Stimulated activated naive CD8-positive, alpha-beta T cell treated with anti-CD3 and anti-CD28 coated beads, Interleukin-15, Interleukin-2, amounts not matched to agents 100 ng/mL and 50 ng/mL, for 24 hours (primary cell): ENCODE data around the gene ITGB2.

Experiments
- H3K27ac Mint-ChIP-seq: one replicate; pipeline ENCODE4 v1.8.0; 2021; ENCODE audit warnings: mild to moderate bottlenecking, mixed read lengths
- H3K27me3 Mint-ChIP-seq: one replicate; pipeline ENCODE4 v1.8.0; 2021; ENCODE audit warnings: mixed read lengths
- H3K36me3 Mint-ChIP-seq: one replicate; pipeline ENCODE4 v1.8.0; 2021; ENCODE audit warnings: low read depth, mixed read lengths
- H3K4me1 Mint-ChIP-seq: one replicate; pipeline ENCODE4 v1.8.0; 2021; ENCODE audit warnings: low read depth, mixed read lengths
- H3K4me3 Mint-ChIP-seq: one replicate; pipeline ENCODE4 v1.8.0; 2021; ENCODE audit warnings: mild to moderate bottlenecking, mixed read lengths
- H3K9me3 Mint-ChIP-seq: one replicate; pipeline ENCODE4 v1.8.0; 2021; ENCODE audit warnings: mixed read lengths

Gene ITGB2

GRCh38 chr21:44938772-44939531 lies 18.3 kb upstream of the ITGB2 start:
- Mint-ChIP-seq H3K4me1 (peaks cover 41% of the 10 kb centered on the region), H3K4me3 (peak overlapping the region; percentile 100), H3K27ac (peak overlapping the region; percentile 82), H3K36me3 (peaks cover 27% of the 10 kb centered on the region), H3K27me3 (no peaks in the 10 kb centered on the region), H3K9me3 (no peaks in the 10 kb centered on the region)

- peaks cover 27% of the 10 kb centered on the region for H3K4me1 Mint-ChIP-seq
- H3K9me3 Mint-ChIP-seq: no peaks in the 10 kb centered on the region
- H3K4me3 Mint-ChIP-seq: no peak overlapping the region
- H3K27me3 Mint-ChIP-seq: no peaks in the 10 kb centered on the region
- H3K27ac Mint-ChIP-seq: no peak overlapping the region
- peaks cover 1% of the 10 kb centered on the region for H3K36me3 Mint-ChIP-seq
Measured at GRCh38 chr21:44935533-44935927, 14.8 kb upstream of the ITGB2 start.

- H3K36me3 Mint-ChIP-seq: no peaks in the 10 kb centered on the region
- H3K4me3 Mint-ChIP-seq: no peak overlapping the region
- peaks cover 31% of the 10 kb centered on the region for H3K4me1 Mint-ChIP-seq
- H3K27me3 Mint-ChIP-seq: no peaks in the 10 kb centered on the region
- H3K27ac Mint-ChIP-seq: no peak overlapping the region
- no peaks in the 10 kb centered on the region for H3K9me3 Mint-ChIP-seq
Measured at GRCh38 chr21:44934797-44935532, 14.3 kb upstream of the ITGB2 start.

GRCh38 chr21:44934276-44934675 lies 13.6 kb upstream of the ITGB2 start:
- Mint-ChIP-seq H3K4me3 (no peak overlapping the region), H3K4me1 (peaks cover 37% of the 10 kb centered on the region), H3K9me3 (no peaks in the 10 kb centered on the region), H3K27ac (no peak overlapping the region), H3K36me3 (no peaks in the 10 kb centered on the region), H3K27me3 (no peaks in the 10 kb centered on the region)

- H3K36me3 Mint-ChIP-seq: no peaks in the 10 kb centered on the region
- H3K4me1 Mint-ChIP-seq: peaks cover 37% of the 10 kb centered on the region
- no peaks in the 10 kb centered on the region for H3K27me3 Mint-ChIP-seq
- H3K27ac Mint-ChIP-seq: no peak overlapping the region
- no peaks in the 10 kb centered on the region for H3K9me3 Mint-ChIP-seq
- H3K4me3 Mint-ChIP-seq: no peak overlapping the region
Measured at GRCh38 chr21:44933918-44934260, 13.2 kb upstream of the ITGB2 start.

GRCh38 chr21:44933199-44933917 lies 12.7 kb upstream of the ITGB2 start:
- Mint-ChIP-seq H3K27me3 (no peaks in the 10 kb centered on the region), H3K9me3 (no peaks in the 10 kb centered on the region), H3K4me3 (no peak overlapping the region), H3K27ac (no peak overlapping the region), H3K36me3 (no peaks in the 10 kb centered on the region), H3K4me1 (peaks cover 37% of the 10 kb centered on the region)

GRCh38 chr21:44932408-44933181 lies 11.9 kb upstream of the ITGB2 start:
- Mint-ChIP-seq H3K27me3 (no peaks in the 10 kb centered on the region), H3K4me3 (peak overlapping the region; percentile 67), H3K9me3 (no peaks in the 10 kb centered on the region), H3K27ac (no peak overlapping the region), H3K4me1 (peaks cover 44% of the 10 kb centered on the region), H3K36me3 (no peaks in the 10 kb centered on the region)

- peaks cover 52% of the 10 kb centered on the region for H3K4me1 Mint-ChIP-seq
- H3K27ac Mint-ChIP-seq: peak overlapping the region; percentile 86
Measured at GRCh38 chr21:44931501-44932407, 11.1 kb upstream of the ITGB2 start.

GRCh38 chr21:44931137-44931500 lies 10.4 kb upstream of the ITGB2 start:
- Mint-ChIP-seq H3K27ac (peak overlapping the region; percentile 86), H3K4me1 (peaks cover 58% of the 10 kb centered on the region), H3K27me3 (no peaks in the 10 kb centered on the region), H3K36me3 (no peaks in the 10 kb centered on the region), H3K4me3 (peak overlapping the region; percentile 83), H3K9me3 (no peaks in the 10 kb centered on the region)

More at GRCh38 chr21:44931501-44932407, 11.1 kb upstream of the ITGB2 start:
- Mint-ChIP-seq H3K9me3 (no peaks in the 10 kb centered on the region), H3K4me3 (peak overlapping the region; percentile 83), H3K36me3 (no peaks in the 10 kb centered on the region), H3K27me3 (no peaks in the 10 kb centered on the region)

- Mint-ChIP-seq H3K9me3 (no peaks in the 10 kb centered on the region), H3K4me3 (peak overlapping the region; percentile 83), H3K4me1 (peaks cover 64% of the 10 kb centered on the region), H3K27ac (peak overlapping the region; percentile 61), H3K36me3 (no peaks in the 10 kb centered on the region), H3K27me3 (no peaks in the 10 kb centered on the region)
Measured at GRCh38 chr21:44930543-44930981, 9.9 kb upstream of the ITGB2 start.

- peak overlapping the region; percentile 61 for H3K27ac Mint-ChIP-seq
- peaks cover 70% of the 10 kb centered on the region for H3K4me1 Mint-ChIP-seq
- H3K9me3 Mint-ChIP-seq: no peaks in the 10 kb centered on the region
- no peaks in the 10 kb centered on the region for H3K27me3 Mint-ChIP-seq
- H3K36me3 Mint-ChIP-seq: no peaks in the 10 kb centered on the region
- peak overlapping the region; percentile 27 for H3K4me3 Mint-ChIP-seq
Measured at GRCh38 chr21:44929799-44930542, 9.3 kb upstream of the ITGB2 start.

- Mint-ChIP-seq H3K27ac (peak overlapping the region; percentile 49), H3K9me3 (no peaks in the 10 kb centered on the region), H3K4me3 (peak overlapping the region; percentile 27), H3K4me1 (peaks cover 76% of the 10 kb centered on the region), H3K36me3 (no peaks in the 10 kb centered on the region), H3K27me3 (no peaks in the 10 kb centered on the region)
Measured at GRCh38 chr21:44929242-44929798, 8.6 kb upstream of the ITGB2 start.
